ENCODE data around the gene TAP2.

TAP2 gene

GRCh38 chr6:32853541-32854375 is 15.2 kb upstream of the TAP2 start, which contains the start of the genes PSMB9 and TAP1:
Gene PSMB9 (plus strand): TSS chr6:32854192. CDS start chr6:32854230, 38 bp downstream.
Gene TAP1 (minus strand): TSS chr6:32853704. CDS start chr6:32853636, 68 bp downstream.
- peak; percentile 84 for DNase-seq

DNA sequence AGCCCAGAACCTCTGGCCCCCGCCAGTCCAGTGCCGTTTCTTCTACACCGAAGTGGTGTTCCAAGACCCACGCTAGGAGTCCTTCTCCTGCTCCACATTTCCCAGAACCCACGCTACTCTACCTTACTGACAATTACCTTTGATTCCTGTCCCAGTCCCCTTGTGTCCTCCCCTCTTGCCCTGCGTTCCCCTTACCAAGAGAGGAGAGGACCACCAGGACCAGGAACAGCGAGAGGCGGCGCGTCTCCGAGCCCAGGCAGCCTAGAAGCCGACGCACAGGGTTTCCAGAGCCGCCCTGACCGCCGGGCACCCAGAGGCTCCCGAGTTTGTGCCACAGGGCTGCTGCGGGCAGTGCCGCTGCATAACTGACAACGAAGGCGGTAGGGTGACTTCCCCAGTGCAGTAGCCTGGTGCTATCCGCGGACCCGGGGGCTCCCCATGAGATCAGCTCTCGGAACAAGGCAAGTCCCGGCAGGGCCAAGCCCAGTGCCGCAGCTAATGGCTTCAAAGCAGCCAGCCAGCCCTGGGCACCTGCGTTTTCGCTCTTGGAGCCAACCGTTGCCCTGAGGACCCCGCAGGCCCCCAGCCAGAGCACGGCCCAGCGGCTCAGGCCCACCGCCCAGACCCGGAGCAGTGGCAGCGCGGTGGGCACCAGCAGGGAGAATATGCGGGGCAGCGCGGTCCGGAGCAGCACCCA is 14.5 kb upstream of the TAP2 start:
- DNase-seq = no peak

DNA sequence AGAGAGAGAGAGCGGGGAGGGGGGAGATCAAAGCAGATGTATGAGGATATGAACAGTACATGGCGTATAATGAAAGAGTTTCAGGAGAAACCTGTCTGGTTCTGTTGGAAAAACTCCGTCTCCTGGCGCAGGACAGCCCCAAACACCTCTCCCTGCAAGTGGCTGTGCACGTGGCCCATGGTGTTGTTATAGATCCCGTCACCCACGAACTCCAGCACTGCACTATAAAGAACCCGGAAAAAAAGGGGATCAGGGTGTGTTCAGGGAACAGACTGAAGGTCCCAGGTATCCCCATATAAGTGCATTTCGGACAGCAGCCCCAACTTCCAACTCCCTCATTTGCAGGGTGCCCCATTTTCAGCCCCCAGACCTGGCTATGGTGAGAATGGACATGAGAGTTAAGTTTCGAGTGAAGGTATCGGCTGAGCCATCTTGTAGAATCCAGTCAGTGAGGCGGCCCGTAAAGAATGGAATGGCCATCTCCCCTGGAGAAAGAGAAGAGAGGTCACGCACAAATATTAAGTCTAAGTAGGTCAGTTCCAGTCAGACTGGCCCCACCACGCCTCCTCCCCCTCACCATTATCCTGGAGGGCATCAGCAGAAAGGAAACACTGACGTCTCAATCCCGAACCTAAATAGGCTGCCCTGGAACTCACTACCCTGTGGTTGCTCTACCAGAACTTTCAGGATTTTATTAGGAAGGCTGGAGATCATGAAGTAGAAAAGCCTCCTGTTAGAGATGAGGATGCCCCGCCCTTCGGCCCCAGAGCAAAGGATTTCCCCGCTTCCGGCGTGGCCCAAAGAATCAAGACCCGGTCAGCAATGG is 13.7 kb upstream of the TAP2 start:
- DNase-seq = no peak

DNA sequence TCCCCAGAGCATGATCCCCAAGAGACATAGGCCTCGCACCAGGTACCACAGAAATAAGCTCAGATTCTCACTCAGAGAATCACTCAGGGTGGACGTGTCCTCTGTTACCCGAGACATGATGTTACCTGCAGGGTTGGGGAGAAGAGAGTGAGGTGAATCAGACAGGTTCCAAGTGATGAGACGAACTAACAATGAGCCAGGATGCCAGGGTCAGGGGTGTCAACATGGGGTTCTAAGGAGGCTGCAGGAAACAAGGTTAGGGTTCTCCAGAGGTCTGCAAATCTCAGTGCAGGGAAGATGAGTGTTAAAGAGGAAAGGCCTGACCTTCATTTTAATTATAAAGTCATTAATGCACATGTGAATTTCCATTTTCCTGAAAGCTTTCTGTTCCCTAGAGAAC is 12.5 kb upstream of the TAP2 start:
- DNase-seq = no peak

- DNase-seq = no peak
Measured at GRCh38 chr6:32849126-32849525, 10.6 kb upstream of the TAP2 start.

GRCh38 chr6:32847795-32848194 is 9.3 kb upstream of the TAP2 start:
- DNase-seq = no peak

- DNase-seq = no peak
Measured at GRCh38 chr6:32847004-32847403, 8.5 kb upstream of the TAP2 start.

- no peak for DNase-seq
Measured at GRCh38 chr6:32845384-32845884, 6.9 kb upstream of the TAP2 start.

- no peak for DNase-seq
Measured at GRCh38 chr6:32844839-32845383, 6.4 kb upstream of the TAP2 start.

DNA sequence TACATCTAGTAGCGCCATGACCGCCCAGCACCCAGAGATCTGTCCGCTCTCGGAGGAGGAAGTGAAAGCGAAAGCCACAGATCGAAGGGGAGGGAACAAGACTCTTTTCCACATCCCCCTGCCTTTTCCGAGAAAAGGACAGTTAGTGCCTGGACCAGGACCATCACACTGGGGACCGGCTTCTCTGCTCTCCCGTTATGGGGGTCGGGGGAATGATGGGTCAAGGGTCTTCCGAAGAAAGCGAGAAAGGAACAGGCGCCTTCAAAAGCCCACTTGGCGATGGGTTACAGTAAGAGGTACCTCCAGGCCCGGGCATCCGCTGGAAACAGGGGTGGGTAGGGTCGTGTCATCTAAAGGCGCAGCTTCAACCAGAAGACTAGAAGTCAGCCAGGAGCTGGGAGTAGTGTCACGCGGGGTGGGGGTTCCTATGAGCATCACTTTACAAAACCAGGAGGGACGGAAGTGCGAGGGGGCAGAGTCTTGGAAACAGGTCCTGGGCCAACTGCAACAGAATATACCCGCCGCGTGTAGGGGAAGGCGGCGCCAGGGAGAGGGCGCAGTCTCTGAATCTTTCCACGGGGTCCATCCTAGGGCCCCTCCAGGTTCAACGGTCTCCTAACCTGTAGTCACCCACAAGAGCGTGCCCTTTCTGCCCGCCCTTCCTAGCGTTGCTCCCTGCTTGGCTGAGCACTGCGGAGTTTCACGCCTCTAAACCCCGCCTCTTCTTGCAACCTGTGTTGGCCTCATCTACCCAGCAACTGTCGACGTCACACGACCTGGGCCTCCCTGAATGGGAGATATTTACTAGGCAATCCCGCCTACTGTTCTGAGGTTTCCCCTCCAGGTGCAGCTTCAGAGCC is 5.7 kb upstream of the TAP2 start, which contains the start of gene PSMB8:
Gene PSMB8, minus strand, starts transcription at position 69 of the 860 bp plus-strand sequence. Its CDS starts 51 bp downstream, at position 18.
- DNase-seq = peak; percentile 92

GRCh38 chr6:32843331-32843978 is 4.9 kb upstream of the TAP2 start:
- DNase-seq = no peak

- DNase-seq = no peak
Measured at GRCh38 chr6:32842690-32843089, 4.2 kb upstream of the TAP2 start.

- no peak for DNase-seq
Measured at GRCh38 chr6:32842021-32842650, 3.6 kb upstream of the TAP2 start.

GRCh38 chr6:32840604-32841246 is 2.2 kb upstream of the TAP2 start:
- no peak for DNase-seq

DNA sequence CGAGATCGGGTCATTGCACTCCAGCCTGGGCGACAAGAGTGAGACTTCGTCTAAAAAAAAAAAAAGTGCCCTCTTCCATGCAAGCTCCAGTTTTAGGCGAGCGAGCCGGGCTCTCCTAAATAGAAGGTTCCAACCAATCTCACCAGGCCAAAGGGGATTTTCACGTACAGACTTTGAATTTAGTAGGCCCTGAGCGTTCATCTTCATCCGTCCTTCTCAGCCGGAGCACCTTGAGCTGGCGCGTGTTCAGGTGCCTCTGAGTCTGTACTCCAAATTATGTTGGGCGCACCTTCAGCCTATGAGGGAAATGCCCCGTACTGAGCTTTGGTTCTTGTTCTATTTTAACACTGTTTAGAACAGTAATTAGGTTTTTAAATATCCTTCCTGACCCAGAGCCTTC is 817 bp upstream of the TAP2 start:
- no peak for DNase-seq

- no peak for DNase-seq
Measured at GRCh38 chr6:32837651-32838113, 857 bp downstream of the TAP2 start.

- DNase-seq = no peak
Measured at GRCh38 chr6:32836873-32837272, 1.7 kb downstream of the TAP2 start.

- no peak for DNase-seq
Measured at GRCh38 chr6:32835167-32835893, 3.2 kb downstream of the TAP2 start.

GRCh38 chr6:32833664-32834063 is 4.9 kb downstream of the TAP2 start:
- DNase-seq = no peak
